ENCODE measurements around the gene MINK1. TPM values are rescaled to one million over a fixed set of nuclear protein-coding genes. Genes with fewer than 3 reads are reported as not detected.
A peak's percentile ranks its signal among the peaks of the same experiment; 100 is the strongest.

The MINK1 gene
- total and polyA plus RNA-seq, 2 of the 13 experiments (the other 11 are each of a cell fraction or from before 2014, with no cell fraction given): 17.2 to 63.9 TPM

GRCh38 chr17:4939796-4940554 lies 106.8 kb downstream of the MINK1 start, which contains the start of the genes RNF167 and SLC25A11 (continued):
- TF ChIP-seq, protein P1, sequence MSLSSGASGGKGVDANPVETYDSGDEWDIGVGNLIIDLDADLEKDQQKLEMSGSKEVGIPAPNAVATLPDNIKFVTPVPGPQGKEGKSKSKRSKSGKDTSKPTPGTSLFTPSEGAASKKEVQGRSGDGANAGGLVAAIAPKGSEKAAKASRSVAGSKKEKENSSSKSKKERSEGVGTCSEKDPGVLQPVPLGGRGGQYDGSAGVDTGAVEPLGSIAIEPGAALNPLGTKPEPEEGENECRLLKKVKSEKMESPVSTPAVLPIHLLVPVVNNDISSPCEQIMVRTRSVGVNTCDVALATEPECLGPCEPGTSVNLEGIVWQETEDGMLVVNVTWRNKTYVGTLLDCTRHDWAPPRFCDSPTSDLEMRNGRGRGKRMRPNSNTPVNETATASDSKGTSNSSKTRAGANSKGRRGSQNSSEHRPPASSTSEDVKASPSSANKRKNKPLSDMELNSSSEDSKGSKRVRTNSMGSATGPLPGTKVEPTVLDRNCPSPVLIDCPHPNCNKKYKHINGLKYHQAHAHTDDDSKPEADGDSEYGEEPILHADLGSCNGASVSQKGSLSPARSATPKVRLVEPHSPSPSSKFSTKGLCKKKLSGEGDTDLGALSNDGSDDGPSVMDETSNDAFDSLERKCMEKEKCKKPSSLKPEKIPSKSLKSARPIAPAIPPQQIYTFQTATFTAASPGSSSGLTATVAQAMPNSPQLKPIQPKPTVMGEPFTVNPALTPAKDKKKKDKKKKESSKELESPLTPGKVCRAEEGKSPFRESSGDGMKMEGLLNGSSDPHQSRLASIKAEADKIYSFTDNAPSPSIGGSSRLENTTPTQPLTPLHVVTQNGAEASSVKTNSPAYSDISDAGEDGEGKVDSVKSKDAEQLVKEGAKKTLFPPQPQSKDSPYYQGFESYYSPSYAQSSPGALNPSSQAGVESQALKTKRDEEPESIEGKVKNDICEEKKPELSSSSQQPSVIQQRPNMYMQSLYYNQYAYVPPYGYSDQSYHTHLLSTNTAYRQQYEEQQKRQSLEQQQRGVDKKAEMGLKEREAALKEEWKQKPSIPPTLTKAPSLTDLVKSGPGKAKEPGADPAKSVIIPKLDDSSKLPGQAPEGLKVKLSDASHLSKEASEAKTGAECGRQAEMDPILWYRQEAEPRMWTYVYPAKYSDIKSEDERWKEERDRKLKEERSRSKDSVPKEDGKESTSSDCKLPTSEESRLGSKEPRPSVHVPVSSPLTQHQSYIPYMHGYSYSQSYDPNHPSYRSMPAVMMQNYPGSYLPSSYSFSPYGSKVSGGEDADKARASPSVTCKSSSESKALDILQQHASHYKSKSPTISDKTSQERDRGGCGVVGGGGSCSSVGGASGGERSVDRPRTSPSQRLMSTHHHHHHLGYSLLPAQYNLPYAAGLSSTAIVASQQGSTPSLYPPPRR (CRISPR knock-in tag; IDR thresholded peaks at IDR 0.05; ENCODE audit: borderline replicate concordance): no peak
- TF ChIP-seq, protein P2, sequence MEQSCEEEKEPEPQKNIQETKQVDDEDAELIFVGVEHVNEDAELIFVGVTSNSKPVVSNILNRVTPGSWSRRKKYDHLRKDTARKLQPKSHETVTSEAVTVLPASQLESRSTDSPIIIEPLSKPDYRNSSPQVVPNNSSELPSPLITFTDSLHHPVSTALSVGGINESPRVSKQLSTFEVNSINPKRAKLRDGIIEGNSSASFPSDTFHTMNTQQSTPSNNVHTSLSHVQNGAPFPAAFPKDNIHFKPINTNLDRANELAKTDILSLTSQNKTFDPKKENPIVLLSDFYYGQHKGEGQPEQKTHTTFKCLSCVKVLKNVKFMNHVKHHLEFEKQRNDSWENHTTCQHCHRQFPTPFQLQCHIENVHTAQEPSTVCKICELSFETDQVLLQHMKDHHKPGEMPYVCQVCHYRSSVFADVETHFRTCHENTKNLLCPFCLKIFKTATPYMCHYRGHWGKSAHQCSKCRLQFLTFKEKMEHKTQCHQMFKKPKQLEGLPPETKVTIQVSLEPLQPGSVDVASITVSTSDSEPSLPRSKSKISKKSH (CRISPR knock-in tag; IDR thresholded peaks at IDR 0.05; ENCODE audit: borderline replicate concordance): no peak
- TF ChIP-seq THAP7 (CRISPR knock-in tag; IDR thresholded peaks at IDR 0.05): 0 out of 2 replicates have a peak, but pooled peaks have one; percentile 74
- TF ChIP-seq ETV5 (CRISPR knock-in tag; IDR thresholded peaks at IDR 0.05; ENCODE audit: borderline replicate concordance): peak; percentile 7; the same call in 1 of the 2 replicates
- no peak for TF ChIP-seq GZF1 (CRISPR knock-in tag; IDR thresholded peaks at IDR 0.05)
- no peak for TF ChIP-seq GATA4 (IDR thresholded peaks at IDR 0.05; ENCODE audit: borderline replicate concordance, low read depth)
- TF ChIP-seq ZNF367 (CRISPR knock-in tag; IDR thresholded peaks at IDR 0.05; ENCODE audit: borderline replicate concordance): no peak; the same call in 1 of the 2 replicates
- no peak; the same call in 1 of the 2 replicates for TF ChIP-seq ARID5B (CRISPR knock-in tag; IDR thresholded peaks at IDR 0.05)
- peak; percentile 41; the same call in 1 of the 2 replicates for TF ChIP-seq ZNF777 (CRISPR knock-in tag; IDR thresholded peaks at IDR 0.05)
- TF ChIP-seq SATB2 (CRISPR knock-in tag; IDR thresholded peaks at IDR 0.05): no peak
- peak; percentile 14; the same call in 1 of the 2 replicates for TF ChIP-seq HOXD1 (CRISPR knock-in tag; IDR thresholded peaks at IDR 0.05)
- TF ChIP-seq BORCS8-MEF2B (CRISPR knock-in tag; IDR thresholded peaks at IDR 0.05): no peak
- TF ChIP-seq KDM5B (CRISPR knock-in tag; IDR thresholded peaks at IDR 0.05; ENCODE audit: borderline replicate concordance): 0 out of 2 replicates have a peak, but pooled peaks have one; percentile 18
- no peak for TF ChIP-seq DNMT1 (CRISPR knock-in tag; IDR thresholded peaks at IDR 0.05)
- TF ChIP-seq BCL6 (CRISPR knock-in tag; IDR thresholded peaks at IDR 0.05): no peak
- TF ChIP-seq ZNF383 (CRISPR knock-in tag; IDR thresholded peaks at IDR 0.05; ENCODE audit: borderline replicate concordance): no peak
- peak; percentile 54; the same call in 1 of the 2 replicates for TF ChIP-seq ZMYM4 (CRISPR knock-in tag; IDR thresholded peaks at IDR 0.05)
- TF ChIP-seq TAF1 (CRISPR knock-in tag; IDR thresholded peaks at IDR 0.05): peak; percentile 74
